ENCODE results near the gene NRG4. TPM values are rescaled to one million over a fixed set of nuclear protein-coding genes. Genes with fewer than 3 reads are reported as not detected.

NRG4 gene
- 2.2 TPM for total RNA-seq
- long read RNA-seq, partial matches to known transcripts: 0 of 3 reads
- long read RNA-seq, other reads (novel, unspliced or antisense): 3 of 3 reads

GRCh38 chr15:76011627-76012551 is at the start of gene NRG4:
Gene NRG4, minus strand, starts transcription at chr15:76012424. Its CDS starts 1,194 bp downstream, at chr15:76011230.
- no peak for TF ChIP-seq CTCF (IDR thresholded peaks at IDR 0.05)
- no peak within 1 kb of the TSS for H3K4me3 ChIP-seq
- peaks cover 3% of the 10 kb centered on the region for H3K9me3 ChIP-seq
- H3K4me1 ChIP-seq: no peaks in the 10 kb centered on the region
- H3K27me3 ChIP-seq (ENCODE audit: low read depth): no peaks in the 10 kb centered on the region
- DNase-seq: no peak
- intact Hi-C loops (cut with DNase I): no loop called here
- ATAC-seq: no peak
- H3K36me3 ChIP-seq: no peaks in the 10 kb centered on the region
- H3K27ac ChIP-seq: no peak within 1 kb of the TSS

GRCh38 chr15:76061700-76062099 is 49.5 kb upstream of the NRG4 start:
- no peak for TF ChIP-seq CTCF (IDR thresholded peaks at IDR 0.05)
- Histone ChIP-seq H3K27ac (no peak overlapping the region), H3K9me3 (no peaks in the 10 kb centered on the region), H3K4me1 (peaks cover 37% of the 10 kb centered on the region), H3K4me3 (no peak overlapping the region), H3K36me3 (no peaks in the 10 kb centered on the region), H3K27me3 (ENCODE audit: low read depth) (peaks cover 25% of the 10 kb centered on the region)
- no peak for ATAC-seq
- intact Hi-C loops (cut with DNase I): no loop called here
- no peak for DNase-seq

GRCh38 chr15:76060118-76060989 is 48.1 kb upstream of the NRG4 start:
- no peak for TF ChIP-seq CTCF (IDR thresholded peaks at IDR 0.05)
- H3K27ac ChIP-seq: no peak overlapping the region
- DNase-seq: no peak
- no peaks in the 10 kb centered on the region for H3K36me3 ChIP-seq
- H3K27me3 ChIP-seq (ENCODE audit: low read depth): peaks cover 32% of the 10 kb centered on the region
- H3K4me1 ChIP-seq: peaks cover 37% of the 10 kb centered on the region
- no peaks in the 10 kb centered on the region for H3K9me3 ChIP-seq
- H3K4me3 ChIP-seq: peak overlapping the region; percentile 61
- intact Hi-C loops (cut with DNase I): no loop called here
- ATAC-seq: peak in 1 of 2 donors; percentile 6

- no peak within 1 kb of the TSS for H3K27ac ChIP-seq
- peak; percentile 57 for DNase-seq
- H3K4me1 ChIP-seq: peaks cover 30% of the 10 kb centered on the region
- no peak for TF ChIP-seq CTCF (IDR thresholded peaks at IDR 0.05)
- H3K27me3 ChIP-seq (ENCODE audit: low read depth): peaks cover 32% of the 10 kb centered on the region
- no peaks in the 10 kb centered on the region for H3K36me3 ChIP-seq
- H3K9me3 ChIP-seq: no peaks in the 10 kb centered on the region
- H3K4me3 ChIP-seq: peak within 1 kb of the TSS; percentile 68
- ATAC-seq: peak; percentile 70 to 80
- intact Hi-C loops (cut with DNase I): no loop called here
Measured at GRCh38 chr15:76059320-76060117, 47.3 kb upstream of the NRG4 start, which contains the start of gene TMEM266. Gene TMEM266, plus strand, starts transcription at chr15:76059985. Its CDS starts 74,279 bp downstream, at chr15:76134264.
